Astrocyte (in vitro differentiated cells and primary cell): ENCODE measurements around the gene PPT2. TPM values are rescaled to one million over a fixed set of nuclear protein-coding genes. Genes with fewer than 3 reads are reported as not detected.

ENCODE experiments used
- DNase-seq: peaks from one replicate; pipeline ENCODE4 v3.0.0-alpha.2; 2010; ENCODE audit warnings: low read depth
- FAIRE-seq: peaks from 2 replicates; lab custom pipeline; 2011; peaks lifted over from hg19 to GRCh38; lab: Jason Lieb, UNC
- H2AFZ ChIP-seq: 2 replicates; pipeline ENCODE4 v1.6.0; 2012; ENCODE audit warnings: low read depth, low read length, inconsistent platforms
- H3K27ac ChIP-seq: 2 replicates; pipeline ENCODE4 v1.5.1; 2011; ENCODE audit warnings: low read depth, low read length, inconsistent platforms
- H3K27me3 ChIP-seq: 2 replicates; pipeline ENCODE4 v1.6.0; 2011; ENCODE audit warnings: low read length, inconsistent platforms; ENCODE audit not compliant: insufficient read depth
- H3K36me3 ChIP-seq: 2 replicates; pipeline ENCODE4 v1.5.1; 2011; ENCODE audit warnings: low read length, inconsistent platforms; ENCODE audit not compliant: insufficient read depth
- H3K4me1 ChIP-seq: 2 replicates; pipeline ENCODE4 v1.5.1; 2011; ENCODE audit warnings: low read length, inconsistent platforms; ENCODE audit not compliant: insufficient read depth
- H3K4me2 ChIP-seq: 2 replicates; pipeline ENCODE4 v1.6.0; 2012; ENCODE audit warnings: low read length, inconsistent platforms
- H3K4me3 ChIP-seq: 2 replicates; pipeline ENCODE4 v1.5.1; 2011; ENCODE audit warnings: low read depth, mild to moderate bottlenecking, low read length, inconsistent platforms; ENCODE audit not compliant: insufficient read depth
- H3K79me2 ChIP-seq: 2 replicates; pipeline ENCODE4 v1.6.0; 2012; ENCODE audit warnings: mild to moderate bottlenecking, low read length, inconsistent platforms; ENCODE audit not compliant: insufficient read depth
- H3K9ac ChIP-seq: 2 replicates; pipeline ENCODE4 v1.6.0; 2012; ENCODE audit warnings: mild to moderate bottlenecking, low read length, inconsistent platforms
- H3K9me3 ChIP-seq: 2 replicates; pipeline ENCODE4 v1.5.1; 2012; ENCODE audit warnings: low read depth, mild to moderate bottlenecking, low read length, inconsistent platforms; ENCODE audit not compliant: insufficient read depth
- H4K20me1 ChIP-seq: 2 replicates; pipeline ENCODE4 v1.6.0; 2012; ENCODE audit warnings: low read length, inconsistent platforms; ENCODE audit not compliant: insufficient read depth
- H3K27ac Mint-ChIP-seq: one replicate; pipeline ENCODE4 v1.8.0; 2021; ENCODE audit warnings: mild to moderate bottlenecking, mixed read lengths; ENCODE audit not compliant: unreplicated experiment
- H3K27me3 Mint-ChIP-seq: one replicate; pipeline ENCODE4 v1.8.0; 2021; ENCODE audit warnings: low read depth, mixed read lengths; ENCODE audit not compliant: unreplicated experiment
- H3K36me3 Mint-ChIP-seq: one replicate; pipeline ENCODE4 v1.8.0; 2021; ENCODE audit warnings: low read depth, mixed read lengths; ENCODE audit not compliant: unreplicated experiment
- H3K4me1 Mint-ChIP-seq: one replicate; pipeline ENCODE4 v1.8.0; 2021; ENCODE audit warnings: low read depth, mixed read lengths; ENCODE audit not compliant: unreplicated experiment
- H3K4me3 Mint-ChIP-seq: one replicate; pipeline ENCODE4 v1.8.0; 2021; ENCODE audit warnings: mild to moderate bottlenecking, moderate library complexity, mixed read lengths; ENCODE audit not compliant: unreplicated experiment
- H3K9me3 Mint-ChIP-seq: one replicate; pipeline ENCODE4 v1.8.0; 2021; ENCODE audit warnings: mild to moderate bottlenecking, mixed read lengths; ENCODE audit not compliant: unreplicated experiment
- CTCF ChIP-seq: IDR thresholded peaks from 2 replicates; pipeline ENCODE4 v1.5.1; 2011; ENCODE audit warnings: low read depth, mild to moderate bottlenecking, inconsistent platforms, low read length, moderate library complexity; ENCODE audit not compliant: insufficient read depth
- EZH2 ChIP-seq: IDR thresholded peaks from 2 replicates; pipeline ENCODE4 v1.6.1; 2012; ENCODE audit warnings: mild to moderate bottlenecking, low read length, inconsistent platforms; ENCODE audit not compliant: insufficient read depth
- total RNA-seq: library from RNA; stranded (reverse); gene quantifications from 2 replicates; pipeline ENCODE4 v1.2.1, GENCODE V29; 2021

PPT2 gene
- total RNA-seq, 1 donor from 2014 or later, result 33.0 TPM

GRCh38 chr6:32181148-32181702 is 27.3 kb downstream of the PPT2 start:
- H3K4me3 Mint-ChIP-seq, result no peak overlapping the region
- FAIRE-seq, result no peak
- H3K27me3 ChIP-seq, result no peaks in the 10 kb centered on the region
- no peak overlapping the region for H2AFZ ChIP-seq
- H3K79me2 ChIP-seq, result peaks cover 11% of the 10 kb centered on the region
- H3K27me3 Mint-ChIP-seq, result no peaks in the 10 kb centered on the region
- H3K36me3 Mint-ChIP-seq, result peaks cover 11% of the 10 kb centered on the region
- H3K9ac ChIP-seq, result no peak overlapping the region
- H3K4me2 ChIP-seq, result no peak overlapping the region
- H3K27ac ChIP-seq, result no peak overlapping the region
- DNase-seq, result no peak
- H3K4me3 ChIP-seq, result no peak overlapping the region
- H3K4me1 ChIP-seq, result peaks cover 23% of the 10 kb centered on the region
- H3K4me1 Mint-ChIP-seq, result peaks cover 25% of the 10 kb centered on the region
- H4K20me1 ChIP-seq, result no peaks in the 10 kb centered on the region
- H3K36me3 ChIP-seq, result peaks cover 11% of the 10 kb centered on the region
- H3K9me3 ChIP-seq, result no peaks in the 10 kb centered on the region
- H3K9me3 Mint-ChIP-seq, result no peaks in the 10 kb centered on the region
- H3K27ac Mint-ChIP-seq, result no peak overlapping the region
- TF ChIP-seq EZH2, result no peak
- no peak for TF ChIP-seq CTCF

GRCh38 chr6:32181915-32182529 is 28.1 kb downstream of the PPT2 start:
- Histone ChIP-seq H3K4me3 (no peak overlapping the region), H3K4me1 (peaks cover 15% of the 10 kb centered on the region), H3K27ac (no peak overlapping the region), H2AFZ (no peak overlapping the region), H3K27me3 (no peaks in the 10 kb centered on the region), H3K9me3 (no peaks in the 10 kb centered on the region), H4K20me1 (no peaks in the 10 kb centered on the region), H3K4me2 (no peak overlapping the region), H3K36me3 (peaks cover 15% of the 10 kb centered on the region), H3K79me2 (peaks cover 13% of the 10 kb centered on the region), H3K9ac (no peak overlapping the region)
- H3K36me3 Mint-ChIP-seq, result peaks cover 16% of the 10 kb centered on the region
- no peak for TF ChIP-seq EZH2
- no peak for TF ChIP-seq CTCF
- no peak for FAIRE-seq
- peaks cover 23% of the 10 kb centered on the region for H3K4me1 Mint-ChIP-seq
- DNase-seq, result no peak
- H3K27ac Mint-ChIP-seq, result no peak overlapping the region
- no peaks in the 10 kb centered on the region for H3K27me3 Mint-ChIP-seq
- H3K9me3 Mint-ChIP-seq, result no peaks in the 10 kb centered on the region
- H3K4me3 Mint-ChIP-seq, result no peak overlapping the region

DNA sequence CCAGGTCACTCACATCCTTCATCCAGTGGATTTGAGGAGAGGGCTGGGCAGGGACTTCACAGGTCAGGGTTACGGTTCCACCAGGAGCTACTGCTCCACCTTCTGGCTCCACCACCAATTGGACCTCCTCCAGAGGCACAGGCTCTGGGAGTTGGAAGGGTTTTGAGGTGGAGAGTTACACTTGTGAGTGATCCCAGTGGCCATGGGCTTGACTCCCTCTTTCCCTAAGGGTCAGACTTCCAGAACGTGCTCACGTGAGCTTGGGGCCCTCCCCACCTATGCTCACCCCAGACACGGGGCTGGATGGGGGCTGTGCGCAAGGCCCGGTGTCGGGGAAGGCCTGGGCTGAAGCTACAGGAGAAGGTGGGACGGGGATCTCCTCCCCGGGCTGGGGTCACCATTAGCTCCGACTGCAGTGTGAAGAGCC is 28.6 kb downstream of the PPT2 start:
- no peak for DNase-seq
- no peak for TF ChIP-seq CTCF
- no peak for TF ChIP-seq EZH2
- no peak overlapping the region for H3K27ac ChIP-seq
- no peak overlapping the region for H3K27ac Mint-ChIP-seq
- H3K27me3 Mint-ChIP-seq, result no peaks in the 10 kb centered on the region
- no peak overlapping the region for H3K4me3 Mint-ChIP-seq
- H3K9me3 ChIP-seq, result no peaks in the 10 kb centered on the region
- no peak for FAIRE-seq
- H3K4me3 ChIP-seq, result no peak overlapping the region
- no peaks in the 10 kb centered on the region for H4K20me1 ChIP-seq
- peaks cover 25% of the 10 kb centered on the region for H3K4me1 Mint-ChIP-seq
- H2AFZ ChIP-seq, result no peak overlapping the region
- H3K36me3 Mint-ChIP-seq, result peaks cover 21% of the 10 kb centered on the region
- H3K9ac ChIP-seq, result no peak overlapping the region
- peaks cover 19% of the 10 kb centered on the region for H3K79me2 ChIP-seq
- H3K27me3 ChIP-seq, result no peaks in the 10 kb centered on the region
- peaks cover 18% of the 10 kb centered on the region for H3K36me3 ChIP-seq
- H3K4me2 ChIP-seq, result no peak overlapping the region
- H3K4me1 ChIP-seq, result peaks cover 11% of the 10 kb centered on the region
- H3K9me3 Mint-ChIP-seq, result no peaks in the 10 kb centered on the region
